ENCODE results near the gene LRRC25. TPM values are rescaled to one million over a fixed set of nuclear protein-coding genes. Genes with fewer than 3 reads are reported as not detected.

The LRRC25 gene
- total and polyA plus RNA-seq, 2 donors (not counting 1 experiment from before 2014, with no cell fraction given): 0.10 to 1.2 TPM

DNA sequence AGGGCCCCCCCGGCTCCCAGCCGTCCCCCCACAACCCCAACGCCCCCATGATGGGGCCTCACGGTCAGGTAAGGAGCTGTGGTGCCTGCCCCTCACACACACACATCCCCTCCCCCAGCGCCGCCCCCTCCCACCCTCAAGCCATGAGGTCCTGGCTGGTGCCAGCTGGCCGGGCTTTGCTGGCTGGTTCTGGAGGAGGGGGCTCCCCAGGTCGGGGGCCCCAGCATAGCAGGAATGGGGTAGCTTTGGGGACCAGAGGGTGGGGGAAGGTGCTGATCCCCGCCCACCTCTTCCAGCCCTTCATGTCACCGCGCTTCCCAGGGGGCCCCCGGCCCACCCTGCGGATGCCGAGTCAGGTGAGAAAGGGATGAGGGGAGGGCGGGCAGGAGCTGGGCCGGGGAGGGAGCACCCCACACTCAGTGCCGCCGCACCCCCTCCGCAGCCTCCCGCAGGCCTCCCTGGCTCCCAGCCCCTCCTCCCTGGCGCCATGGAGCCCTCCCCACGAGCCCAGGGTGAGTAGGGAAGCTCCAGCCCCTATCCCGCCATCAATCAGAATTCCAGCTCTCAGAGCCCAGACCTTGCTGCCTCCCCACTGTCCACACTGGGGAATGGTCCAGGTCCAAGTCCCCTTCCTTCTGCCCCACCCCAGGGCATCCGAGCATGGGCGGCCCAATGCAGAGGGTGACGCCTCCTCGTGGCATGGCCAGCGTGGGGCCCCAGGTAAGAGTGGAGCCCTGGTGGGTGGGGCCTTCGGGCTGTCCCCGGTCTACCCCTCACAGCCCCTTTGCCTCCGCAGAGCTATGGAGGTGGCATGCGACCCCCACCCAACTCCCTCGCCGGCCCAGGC is 34.2 kb upstream of the LRRC25 start:
- DNase-seq (ENCODE audit: low read depth in 2 of 2): no peak
- no peaks in the 10 kb centered on the region for H3K9me3 ChIP-seq (ENCODE audit: control insufficient read depth, insufficient read depth, low read depth, low read length)
- peaks cover 14% of the 10 kb centered on the region for H3K79me2 ChIP-seq (ENCODE audit: control insufficient read depth, insufficient read depth, low read length)
- no peak overlapping the region for H3K4me2 ChIP-seq (ENCODE audit: extremely low read depth, insufficient read depth, low read length)
- no peaks in the 10 kb centered on the region for H4K20me1 ChIP-seq (ENCODE audit: control insufficient read depth, extremely low read depth, insufficient read depth, low read length)
- no peaks in the 10 kb centered on the region for H3K27me3 ChIP-seq (ENCODE audit: control insufficient read depth, insufficient read depth, low read length)
- no peak overlapping the region for H2AFZ ChIP-seq (ENCODE audit: low read length)
- peaks cover 21% of the 10 kb centered on the region for H3K36me3 ChIP-seq (ENCODE audit: control insufficient read depth, insufficient read depth, low read length)
- no peak for TF ChIP-seq EZH2 (IDR thresholded peaks at IDR 0.05; ENCODE audit: low read length, missing control alignments)
- TF ChIP-seq, protein P1, sequence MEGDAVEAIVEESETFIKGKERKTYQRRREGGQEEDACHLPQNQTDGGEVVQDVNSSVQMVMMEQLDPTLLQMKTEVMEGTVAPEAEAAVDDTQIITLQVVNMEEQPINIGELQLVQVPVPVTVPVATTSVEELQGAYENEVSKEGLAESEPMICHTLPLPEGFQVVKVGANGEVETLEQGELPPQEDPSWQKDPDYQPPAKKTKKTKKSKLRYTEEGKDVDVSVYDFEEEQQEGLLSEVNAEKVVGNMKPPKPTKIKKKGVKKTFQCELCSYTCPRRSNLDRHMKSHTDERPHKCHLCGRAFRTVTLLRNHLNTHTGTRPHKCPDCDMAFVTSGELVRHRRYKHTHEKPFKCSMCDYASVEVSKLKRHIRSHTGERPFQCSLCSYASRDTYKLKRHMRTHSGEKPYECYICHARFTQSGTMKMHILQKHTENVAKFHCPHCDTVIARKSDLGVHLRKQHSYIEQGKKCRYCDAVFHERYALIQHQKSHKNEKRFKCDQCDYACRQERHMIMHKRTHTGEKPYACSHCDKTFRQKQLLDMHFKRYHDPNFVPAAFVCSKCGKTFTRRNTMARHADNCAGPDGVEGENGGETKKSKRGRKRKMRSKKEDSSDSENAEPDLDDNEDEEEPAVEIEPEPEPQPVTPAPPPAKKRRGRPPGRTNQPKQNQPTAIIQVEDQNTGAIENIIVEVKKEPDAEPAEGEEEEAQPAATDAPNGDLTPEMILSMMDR (conservative IDR thresholded peaks at IDR 0.05 in 1 of 2, IDR thresholded peaks at IDR 0.05 in 1 of 2; ENCODE audit: low read depth in 1 of 2, low read length in 2 of 2): no peak
- no peak overlapping the region for H3K27ac ChIP-seq (ENCODE audit: insufficient read depth, low read length)
- peaks cover 23% of the 10 kb centered on the region for H3K4me1 ChIP-seq (ENCODE audit: control insufficient read depth, extremely low read depth, insufficient read depth, low read length)
- H3K4me3 ChIP-seq (replicated peaks in 1 of 4; ENCODE audit: control extremely low read depth in 1 of 4, insufficient read depth in 1 of 4, low read depth in 3 of 4, low read length in 4 of 4): no peak overlapping the region
- H3K9ac ChIP-seq (ENCODE audit: insufficient read depth, low read length): no peak overlapping the region

DNA sequence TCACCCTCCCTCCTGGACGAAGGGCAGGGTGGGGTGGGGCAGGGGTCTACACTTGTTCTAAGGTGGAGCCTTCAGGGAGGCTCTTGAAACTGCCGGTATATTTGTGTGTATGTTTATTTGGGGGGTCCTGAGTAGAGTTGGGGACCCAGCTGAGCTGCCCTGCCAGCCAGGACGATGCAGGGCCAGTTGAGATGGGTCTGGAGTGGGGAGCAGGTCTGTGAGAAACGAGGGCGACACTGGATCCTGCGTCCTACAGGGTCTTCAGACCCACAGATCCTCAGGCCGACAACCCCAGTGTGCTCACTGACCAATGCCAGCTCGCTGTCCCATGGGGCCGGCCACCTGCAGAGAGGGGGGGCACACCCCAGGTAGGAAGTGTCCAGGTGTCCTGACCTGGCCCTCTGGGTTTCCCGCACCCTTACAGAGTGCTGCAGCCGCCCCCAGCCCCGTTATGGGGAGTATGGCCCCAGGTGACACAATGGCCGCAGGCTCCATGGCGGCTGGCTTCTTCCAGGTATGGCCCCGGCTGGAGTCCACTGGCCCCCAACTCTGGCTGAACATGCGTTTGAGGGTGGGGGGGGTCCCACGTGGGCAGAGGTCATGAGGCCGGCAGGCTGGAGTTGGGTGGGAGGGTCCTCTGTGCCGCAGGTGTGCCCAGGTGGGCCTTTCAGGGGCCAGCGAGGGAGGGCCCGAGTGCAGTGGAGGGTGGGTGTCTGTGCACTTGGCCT is 33.2 kb upstream of the LRRC25 start:
- no peak overlapping the region for H3K9ac ChIP-seq (ENCODE audit: insufficient read depth, low read length)

More for the DNA sequence above, 33.2 kb upstream of the LRRC25 start:
- Histone ChIP-seq H3K36me3 (ENCODE audit: control insufficient read depth, insufficient read depth, low read length) (peaks cover 15% of the 10 kb centered on the region), H3K4me1 (ENCODE audit: control insufficient read depth, extremely low read depth, insufficient read depth, low read length) (peaks cover 30% of the 10 kb centered on the region), H3K27ac (ENCODE audit: insufficient read depth, low read length) (no peak overlapping the region), H3K27me3 (ENCODE audit: control insufficient read depth, insufficient read depth, low read length) (no peaks in the 10 kb centered on the region), H3K79me2 (ENCODE audit: control insufficient read depth, insufficient read depth, low read length) (peaks cover 19% of the 10 kb centered on the region), H2AFZ (ENCODE audit: low read length) (no peak overlapping the region), H3K4me2 (ENCODE audit: extremely low read depth, insufficient read depth, low read length) (no peak overlapping the region), H4K20me1 (ENCODE audit: control insufficient read depth, extremely low read depth, insufficient read depth, low read length) (no peaks in the 10 kb centered on the region), H3K9me3 (ENCODE audit: control insufficient read depth, insufficient read depth, low read depth, low read length) (no peaks in the 10 kb centered on the region), H3K4me3 (replicated peaks in 1 of 4; ENCODE audit: control extremely low read depth in 1 of 4, insufficient read depth in 1 of 4, low read depth in 3 of 4, low read length in 4 of 4) (no peak overlapping the region)
- no peak for TF ChIP-seq EZH2 (IDR thresholded peaks at IDR 0.05; ENCODE audit: low read length, missing control alignments)
- TF ChIP-seq, protein P1 (conservative IDR thresholded peaks at IDR 0.05 in 1 of 2, IDR thresholded peaks at IDR 0.05 in 1 of 2; ENCODE audit: low read depth in 1 of 2, low read length in 2 of 2): no peak
- DNase-seq (ENCODE audit: low read depth in 2 of 2): no peak
